Stimulated activated memory B cell treated with anti-CD40 and anti-IgM and Interleukin-4, amounts not matched to agents 10 μg/mL and 1 μg/mL and 100 μg/mL, for 72 hours (primary cell): ENCODE results near the gene MINDY4B.
A peak's percentile ranks its signal among the peaks of the same experiment; 100 is the strongest.

Experiments
- ATAC-seq: fragments of 150-1000 bp; cut with Tn5 transposase; 2 replicates; pipeline ENCODE4 v1.10.0; 2021
- H3K27ac Mint-ChIP-seq: one replicate; pipeline ENCODE4 v1.8.0; 2022; ENCODE audit warnings: mild to moderate bottlenecking, mixed read lengths
- H3K27me3 Mint-ChIP-seq: one replicate; pipeline ENCODE4 v1.8.0; 2022; ENCODE audit warnings: mixed read lengths
- H3K36me3 Mint-ChIP-seq: one replicate; pipeline ENCODE4 v1.8.0; 2022; ENCODE audit warnings: mixed read lengths
- H3K4me1 Mint-ChIP-seq: one replicate; pipeline ENCODE4 v1.8.0; 2022; ENCODE audit warnings: mixed read lengths
- H3K4me3 Mint-ChIP-seq: one replicate; pipeline ENCODE4 v1.8.0; 2022; ENCODE audit warnings: mild to moderate bottlenecking, moderate library complexity, mixed read lengths
- H3K9me3 Mint-ChIP-seq: one replicate; pipeline ENCODE4 v1.8.0; 2022; ENCODE audit warnings: mixed read lengths

MINDY4B gene

DNA sequence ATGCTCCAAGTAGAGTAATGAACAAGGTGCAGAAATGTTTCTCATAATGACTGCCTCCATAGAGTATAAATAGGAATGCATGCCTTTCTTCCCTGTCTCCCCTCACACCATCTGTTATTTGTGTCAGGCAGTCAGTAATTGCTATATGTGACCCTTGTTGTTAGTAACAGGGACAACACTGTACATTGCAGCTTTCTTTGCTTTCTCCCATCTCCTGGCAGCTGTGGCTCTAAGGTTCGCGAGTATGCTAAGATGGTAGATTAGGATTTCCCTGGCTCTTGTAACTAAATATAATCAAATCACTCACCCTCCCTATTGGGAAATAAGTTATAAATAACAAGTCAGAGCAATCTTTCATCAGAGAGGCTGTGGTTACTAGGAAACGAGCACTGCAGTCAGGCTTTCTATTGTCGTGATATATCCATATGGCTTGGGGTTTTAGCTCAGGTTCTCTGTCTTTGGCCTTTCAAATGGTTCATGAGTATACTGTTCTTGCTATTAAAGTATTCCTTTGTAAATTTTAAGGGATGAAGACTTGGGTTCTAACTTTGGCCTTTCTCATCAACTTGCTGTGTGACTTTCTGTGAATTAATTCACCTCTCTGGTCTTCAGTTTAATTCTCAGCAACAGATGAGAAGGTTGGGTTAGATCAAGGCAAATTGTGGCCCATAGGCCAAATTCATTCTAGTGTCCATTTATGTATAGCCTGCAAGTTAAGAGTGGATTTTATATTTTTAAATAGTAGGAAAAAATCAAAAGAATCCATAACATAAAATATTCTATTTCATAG is 8.1 kb upstream of the MINDY4B start:
- Mint-ChIP-seq H3K4me3 (no peak overlapping the region), H3K27ac (no peak overlapping the region), H3K9me3 (no peaks in the 10 kb centered on the region), H3K27me3 (peaks cover 9% of the 10 kb centered on the region), H3K4me1 (peaks cover 8% of the 10 kb centered on the region), H3K36me3 (no peaks in the 10 kb centered on the region)
- no peak for ATAC-seq

DNA sequence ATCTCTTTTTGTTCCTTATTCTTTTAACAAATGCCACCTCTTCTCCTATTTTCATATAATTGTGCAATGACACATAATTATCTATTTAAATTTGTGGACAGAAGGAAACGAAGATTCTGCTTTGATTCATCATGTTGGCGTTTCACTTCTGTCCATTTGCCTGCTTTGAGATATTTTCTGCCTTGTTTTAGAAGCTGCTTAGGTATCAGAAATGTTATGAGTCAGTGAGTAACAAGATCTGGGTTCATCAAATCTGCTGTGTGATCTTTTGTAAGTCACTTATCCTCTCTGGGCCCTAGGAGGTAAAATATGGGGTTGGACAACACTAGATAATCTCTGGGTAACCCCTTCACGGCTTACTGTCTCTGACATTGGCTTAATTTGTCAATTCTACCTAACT is 7.3 kb upstream of the MINDY4B start:
- Mint-ChIP-seq H3K27ac (no peak overlapping the region), H3K4me3 (no peak overlapping the region), H3K36me3 (no peaks in the 10 kb centered on the region), H3K4me1 (peaks cover 8% of the 10 kb centered on the region), H3K9me3 (no peaks in the 10 kb centered on the region), H3K27me3 (peaks cover 9% of the 10 kb centered on the region)
- no peak for ATAC-seq

DNA sequence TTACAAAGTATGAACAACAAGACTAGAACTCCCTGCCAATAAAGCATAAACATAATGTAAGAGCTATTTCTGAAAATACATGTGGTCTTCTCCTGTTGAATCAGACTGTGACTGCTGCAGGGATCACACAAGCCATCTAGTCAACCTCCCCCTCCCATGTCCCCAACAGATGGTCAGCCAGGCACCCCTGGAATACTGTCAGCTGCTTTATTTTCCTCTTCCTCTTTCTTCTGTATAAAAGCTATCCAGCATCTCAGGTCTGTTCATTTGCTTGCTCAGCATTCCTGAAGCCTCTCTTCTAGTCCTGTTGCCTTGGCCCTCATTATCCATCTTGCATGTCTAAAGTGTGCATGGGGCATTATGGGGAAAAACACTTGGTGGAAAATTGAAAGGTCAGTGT is 6.5 kb upstream of the MINDY4B start:
- Mint-ChIP-seq H3K4me1 (peaks cover 8% of the 10 kb centered on the region), H3K27ac (no peak overlapping the region), H3K36me3 (no peaks in the 10 kb centered on the region), H3K27me3 (peaks cover 9% of the 10 kb centered on the region), H3K9me3 (no peaks in the 10 kb centered on the region), H3K4me3 (no peak overlapping the region)
- no peak for ATAC-seq

GRCh38 chr3:150906461-150906860 is 1.2 kb upstream of the MINDY4B start:
- Mint-ChIP-seq H3K4me1 (no peaks in the 10 kb centered on the region), H3K27ac (no peak overlapping the region), H3K36me3 (no peaks in the 10 kb centered on the region), H3K27me3 (peaks cover 10% of the 10 kb centered on the region), H3K9me3 (no peaks in the 10 kb centered on the region), H3K4me3 (no peak overlapping the region)
- no peak for ATAC-seq

- H3K36me3 Mint-ChIP-seq: no peaks in the 10 kb centered on the region
- H3K4me3 Mint-ChIP-seq: no peak overlapping the region
- H3K27ac Mint-ChIP-seq: no peak overlapping the region
- H3K4me1 Mint-ChIP-seq: no peaks in the 10 kb centered on the region
- no peak for ATAC-seq
- H3K27me3 Mint-ChIP-seq: peaks cover 10% of the 10 kb centered on the region
- H3K9me3 Mint-ChIP-seq: no peaks in the 10 kb centered on the region
Observed at GRCh38 chr3:150905746-150906145, 507 bp upstream of the MINDY4B start.

- no peak overlapping the region for H3K4me3 Mint-ChIP-seq
- ATAC-seq: no peak
- H3K36me3 Mint-ChIP-seq: no peaks in the 10 kb centered on the region
- no peaks in the 10 kb centered on the region for H3K4me1 Mint-ChIP-seq
- peaks cover 10% of the 10 kb centered on the region for H3K27me3 Mint-ChIP-seq
- no peaks in the 10 kb centered on the region for H3K9me3 Mint-ChIP-seq
- no peak overlapping the region for H3K27ac Mint-ChIP-seq
Observed at GRCh38 chr3:150902988-150903387, 2.3 kb downstream of the MINDY4B start.

- Mint-ChIP-seq H3K36me3 (no peaks in the 10 kb centered on the region), H3K27ac (no peak overlapping the region), H3K4me1 (no peaks in the 10 kb centered on the region), H3K4me3 (no peak overlapping the region), H3K9me3 (no peaks in the 10 kb centered on the region), H3K27me3 (peaks cover 10% of the 10 kb centered on the region)
- no peak for ATAC-seq
Observed at GRCh38 chr3:150901793-150902192, 3.4 kb downstream of the MINDY4B start.

DNA sequence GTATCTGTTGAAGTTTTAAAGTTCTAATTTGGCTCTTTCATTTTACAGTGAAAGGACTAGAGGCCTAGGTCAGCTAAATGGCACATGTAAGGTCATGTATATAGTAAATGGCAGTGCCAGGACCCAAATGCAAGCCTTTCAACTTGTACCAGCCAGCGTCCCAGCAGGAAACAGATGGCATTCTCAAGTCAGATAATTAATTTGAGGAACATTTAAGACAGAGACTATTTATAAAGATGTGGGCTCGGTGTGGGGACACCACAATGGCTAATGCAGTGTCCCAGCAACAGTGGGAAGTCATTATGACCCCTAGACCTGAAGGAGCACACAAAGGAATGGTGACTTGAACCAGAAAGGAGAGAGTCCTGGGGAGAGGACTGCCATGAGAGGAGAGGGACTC is 6.1 kb downstream of the MINDY4B start:
- H3K36me3 Mint-ChIP-seq: no peaks in the 10 kb centered on the region
- H3K9me3 Mint-ChIP-seq: no peaks in the 10 kb centered on the region
- H3K27me3 Mint-ChIP-seq: no peaks in the 10 kb centered on the region
- no peaks in the 10 kb centered on the region for H3K4me1 Mint-ChIP-seq
- H3K4me3 Mint-ChIP-seq: no peak overlapping the region
- H3K27ac Mint-ChIP-seq: no peak overlapping the region
- ATAC-seq: no peak

- H3K27me3 Mint-ChIP-seq: no peaks in the 10 kb centered on the region
- H3K9me3 Mint-ChIP-seq: no peaks in the 10 kb centered on the region
- no peak overlapping the region for H3K27ac Mint-ChIP-seq
- no peaks in the 10 kb centered on the region for H3K4me1 Mint-ChIP-seq
- ATAC-seq: no peak
- H3K4me3 Mint-ChIP-seq: no peak overlapping the region
- H3K36me3 Mint-ChIP-seq: no peaks in the 10 kb centered on the region
Observed at GRCh38 chr3:150898046-150898754, 7.0 kb downstream of the MINDY4B start.

- no peak overlapping the region for H3K27ac Mint-ChIP-seq
- no peaks in the 10 kb centered on the region for H3K27me3 Mint-ChIP-seq
- H3K4me1 Mint-ChIP-seq: no peaks in the 10 kb centered on the region
- ATAC-seq: peak; percentile 3
- H3K36me3 Mint-ChIP-seq: no peaks in the 10 kb centered on the region
- H3K4me3 Mint-ChIP-seq: no peak overlapping the region
- no peaks in the 10 kb centered on the region for H3K9me3 Mint-ChIP-seq
Observed at GRCh38 chr3:150897592-150897991, 7.6 kb downstream of the MINDY4B start.

GRCh38 chr3:150890831-150891230 is 14.4 kb downstream of the MINDY4B start:
- Mint-ChIP-seq H3K4me3 (no peak overlapping the region), H3K4me1 (no peaks in the 10 kb centered on the region), H3K27me3 (peaks cover 12% of the 10 kb centered on the region), H3K9me3 (peaks cover 4% of the 10 kb centered on the region), H3K36me3 (no peaks in the 10 kb centered on the region), H3K27ac (no peak overlapping the region)
- ATAC-seq: no peak

GRCh38 chr3:150890295-150890694 is 14.9 kb downstream of the MINDY4B start:
- no peaks in the 10 kb centered on the region for H3K4me1 Mint-ChIP-seq
- ATAC-seq: no peak

GRCh38 chr3:150889106-150889505 is 16.1 kb downstream of the MINDY4B start:
- Mint-ChIP-seq H3K4me1 (no peaks in the 10 kb centered on the region), H3K4me3 (no peak overlapping the region), H3K27me3 (peaks cover 27% of the 10 kb centered on the region), H3K27ac (no peak overlapping the region), H3K36me3 (no peaks in the 10 kb centered on the region), H3K9me3 (peaks cover 4% of the 10 kb centered on the region)
- ATAC-seq: no peak

More at GRCh38 chr3:150890295-150890694, 14.9 kb downstream of the MINDY4B start:
- Mint-ChIP-seq H3K27ac (no peak overlapping the region), H3K36me3 (no peaks in the 10 kb centered on the region), H3K4me3 (no peak overlapping the region), H3K27me3 (peaks cover 17% of the 10 kb centered on the region), H3K9me3 (peaks cover 4% of the 10 kb centered on the region)

DNA sequence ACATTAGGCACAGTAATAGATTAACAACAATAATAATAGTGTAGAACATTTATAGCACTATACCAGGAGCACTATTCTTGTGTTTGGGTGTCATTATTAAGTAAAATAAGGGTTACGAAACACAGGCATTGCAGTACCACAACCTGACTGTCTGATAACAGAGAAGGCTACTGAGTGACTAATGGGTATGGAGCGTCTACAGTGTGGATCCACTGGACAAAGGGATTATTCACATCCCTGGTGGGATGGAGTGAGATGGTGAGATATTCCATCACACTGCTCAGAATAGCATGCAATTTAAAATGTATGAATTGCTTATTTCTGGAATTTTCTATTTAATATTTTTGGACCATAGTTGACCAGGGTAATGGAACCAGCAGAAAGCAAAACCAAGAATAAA is 18.2 kb downstream of the MINDY4B start:
- Mint-ChIP-seq H3K27me3 (peaks cover 27% of the 10 kb centered on the region), H3K9me3 (peaks cover 4% of the 10 kb centered on the region)

DNA sequence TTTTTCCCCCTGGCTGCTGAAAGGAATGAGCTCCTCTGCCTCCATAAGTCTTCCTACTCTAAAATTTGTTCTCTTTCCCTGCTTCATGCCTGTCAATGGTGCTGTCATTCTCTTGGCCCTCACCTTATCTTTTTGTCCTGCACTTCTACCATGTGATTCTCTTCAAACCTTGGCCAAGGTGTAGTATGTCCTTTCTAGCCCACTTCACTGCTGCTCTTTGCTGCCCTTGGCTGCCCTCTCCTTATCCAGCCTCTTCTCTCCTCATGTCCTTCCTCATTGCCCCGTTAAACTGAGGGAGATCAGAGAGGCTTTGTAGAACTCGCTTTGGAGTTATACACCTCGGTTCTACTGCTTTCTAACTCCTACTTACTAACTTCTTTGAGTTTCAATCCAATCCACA is 19.7 kb downstream of the MINDY4B start:
- peaks cover 4% of the 10 kb centered on the region for H3K9me3 Mint-ChIP-seq
- no peak overlapping the region for H3K4me3 Mint-ChIP-seq
- no peaks in the 10 kb centered on the region for H3K36me3 Mint-ChIP-seq
- H3K27ac Mint-ChIP-seq: no peak overlapping the region
- ATAC-seq: no peak
- H3K27me3 Mint-ChIP-seq: peaks cover 27% of the 10 kb centered on the region
- H3K4me1 Mint-ChIP-seq: no peaks in the 10 kb centered on the region

More for the DNA sequence above, 18.2 kb downstream of the MINDY4B start:
- no peak overlapping the region for H3K27ac Mint-ChIP-seq
- H3K36me3 Mint-ChIP-seq: no peaks in the 10 kb centered on the region
- no peaks in the 10 kb centered on the region for H3K4me1 Mint-ChIP-seq
- H3K4me3 Mint-ChIP-seq: no peak overlapping the region
- ATAC-seq: no peak

GRCh38 chr3:150878996-150879575 is 26.2 kb downstream of the MINDY4B start:
- Mint-ChIP-seq H3K36me3 (no peaks in the 10 kb centered on the region), H3K27ac (no peak overlapping the region), H3K4me3 (no peak overlapping the region), H3K27me3 (no peaks in the 10 kb centered on the region), H3K4me1 (peaks cover 11% of the 10 kb centered on the region), H3K9me3 (no peaks in the 10 kb centered on the region)
- no peak for ATAC-seq
